GM18951 (cell line): ENCODE measurements around the gene ASTN2.

Experiments
- POLR2A ChIP-seq: IDR thresholded peaks from 4 replicates; pipeline ENCODE4 v1.6.1; 2011; ENCODE audit warnings: mild to moderate bottlenecking; ENCODE audit not compliant: insufficient read length, insufficient read depth; ENCODE audit errors: extremely low read depth
- in situ Hi-C: fragments of 300-500 bp; cut with MboI; formaldehyde crosslinking; loops from one replicate; pipeline ENCODE4 v1.12.0; 2022; ENCODE audit warnings: low sequenced_read_pairs, mixed read lengths, inconsistent platforms; ENCODE audit not compliant: unreplicated experiment

Gene ASTN2

DNA sequence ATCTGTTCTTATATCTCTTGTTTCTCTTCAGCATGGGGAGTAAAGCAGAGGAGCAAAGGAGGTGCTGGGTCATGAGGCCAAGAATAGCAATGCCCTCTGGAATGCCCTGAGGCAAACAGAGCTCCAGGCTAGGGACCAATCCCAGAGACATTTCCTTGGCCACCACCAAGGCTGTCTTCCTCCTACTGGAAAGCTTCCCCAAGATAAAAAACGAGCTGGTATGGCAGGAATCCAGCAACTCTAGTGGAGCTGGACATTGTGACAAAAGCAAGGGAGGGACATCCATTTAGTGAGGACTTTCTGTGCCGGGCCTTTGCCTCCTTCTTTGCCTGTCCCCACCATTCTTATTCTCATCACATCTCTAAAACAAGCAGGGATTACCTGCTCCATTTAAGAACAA lies 161.6 kb downstream of the ASTN2 start:
- TF ChIP-seq POLR2A, result no peak
- in situ Hi-C loops, result no loop called here

DNA sequence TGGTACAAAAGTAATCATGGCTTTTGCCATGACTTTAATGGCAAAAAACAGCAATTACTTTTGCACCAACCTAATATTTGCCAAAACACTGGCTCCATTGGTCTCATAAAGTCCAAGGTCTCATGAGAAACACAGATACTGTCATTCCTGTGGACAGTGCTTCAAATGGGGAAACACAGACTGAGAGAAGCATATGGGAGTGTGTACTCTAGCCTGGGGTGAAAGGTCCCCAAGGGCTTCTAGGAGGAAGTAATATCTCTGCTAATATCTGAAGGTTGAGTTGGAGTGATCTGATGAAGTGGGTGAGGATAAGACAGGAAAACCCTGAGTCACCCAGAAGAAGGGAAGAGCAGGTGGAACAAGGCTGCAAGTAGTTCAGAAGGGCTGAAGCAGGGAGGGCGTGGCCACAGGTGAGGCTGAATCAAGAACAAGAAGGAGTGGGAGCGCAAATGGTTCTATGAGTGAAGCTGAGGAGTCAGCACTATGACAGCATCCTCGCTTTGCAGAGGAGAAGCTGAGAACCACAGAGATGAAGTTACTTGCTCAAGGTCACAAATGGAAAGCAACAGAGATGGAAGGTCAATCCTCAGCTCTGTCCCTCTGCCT lies 164.1 kb downstream of the ASTN2 start:
- TF ChIP-seq POLR2A, result no peak
- in situ Hi-C loops, result no loop called here

DNA sequence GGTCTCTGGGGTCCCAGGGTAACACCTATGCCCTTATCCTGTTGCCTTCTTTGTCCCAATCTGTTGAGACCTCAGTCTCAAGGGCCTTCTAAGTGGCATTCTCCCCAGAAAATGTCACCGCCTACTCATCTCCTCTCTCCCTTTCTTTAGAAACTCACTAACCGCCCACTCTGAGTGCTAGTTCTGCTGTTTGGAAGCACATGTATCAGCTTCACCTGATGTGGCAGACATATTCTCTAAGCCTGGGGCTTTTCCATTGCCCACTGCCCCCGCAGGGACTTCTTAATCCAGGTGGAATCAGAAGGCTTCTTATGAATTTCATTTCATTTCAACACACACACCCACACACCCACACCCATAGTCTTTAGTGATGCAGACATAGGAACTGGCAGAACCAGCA lies 165.1 kb downstream of the ASTN2 start:
- in situ Hi-C loops, result no loop called here
- no peak for TF ChIP-seq POLR2A

DNA sequence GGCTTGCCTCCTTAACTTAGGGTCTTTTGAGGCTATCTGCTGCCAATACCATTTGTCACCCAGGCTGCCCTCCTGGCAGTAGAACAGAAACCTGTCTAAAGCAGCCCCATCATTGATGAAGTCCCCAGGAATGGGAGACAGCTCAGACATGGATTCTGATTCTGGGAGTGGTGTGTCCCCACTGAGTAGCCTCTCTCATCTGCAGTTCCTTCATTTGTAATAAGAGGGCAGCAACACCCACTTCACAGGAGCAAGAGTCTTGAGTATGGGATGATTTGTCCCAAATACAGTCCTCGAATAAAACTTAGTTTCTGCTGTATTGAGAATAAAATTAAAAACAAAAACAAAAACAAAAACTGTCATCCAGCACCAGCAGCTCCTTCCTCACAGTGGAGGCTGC lies 167.6 kb downstream of the ASTN2 start:
- TF ChIP-seq POLR2A, result no peak
- in situ Hi-C loops, result no loop called here

DNA sequence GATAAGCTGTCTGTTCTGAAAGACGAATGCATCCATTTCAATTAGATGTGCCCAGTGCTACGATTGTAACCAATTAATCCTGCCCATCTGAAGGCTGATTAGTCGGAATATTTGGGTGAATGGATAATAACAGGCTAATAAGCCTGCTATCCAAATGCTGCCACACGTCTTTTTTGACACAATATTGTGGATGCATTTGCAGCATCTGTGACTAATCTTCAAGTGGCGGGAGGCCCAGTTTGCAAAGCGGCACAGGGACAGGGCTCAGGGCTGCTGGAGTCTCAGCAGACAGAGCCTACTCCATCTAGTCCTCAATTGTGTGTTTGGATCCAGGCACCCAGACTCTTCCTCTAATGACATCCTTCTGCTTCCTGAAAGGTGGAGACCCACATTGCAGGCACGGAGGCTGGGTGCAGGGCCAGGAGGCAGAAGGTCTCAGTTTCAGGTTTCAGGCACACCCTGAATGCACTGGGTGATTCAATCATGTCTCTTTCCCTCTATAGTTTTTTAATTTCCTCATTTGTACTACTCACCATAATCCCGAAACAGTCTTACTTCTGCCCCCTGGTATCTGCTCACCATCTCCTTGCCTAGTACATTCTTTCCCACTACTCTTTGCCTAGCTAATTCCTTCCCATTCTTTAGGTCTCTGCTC lies 169.6 kb downstream of the ASTN2 start:
- in situ Hi-C loops, result no loop called here
- TF ChIP-seq POLR2A, result no peak

DNA sequence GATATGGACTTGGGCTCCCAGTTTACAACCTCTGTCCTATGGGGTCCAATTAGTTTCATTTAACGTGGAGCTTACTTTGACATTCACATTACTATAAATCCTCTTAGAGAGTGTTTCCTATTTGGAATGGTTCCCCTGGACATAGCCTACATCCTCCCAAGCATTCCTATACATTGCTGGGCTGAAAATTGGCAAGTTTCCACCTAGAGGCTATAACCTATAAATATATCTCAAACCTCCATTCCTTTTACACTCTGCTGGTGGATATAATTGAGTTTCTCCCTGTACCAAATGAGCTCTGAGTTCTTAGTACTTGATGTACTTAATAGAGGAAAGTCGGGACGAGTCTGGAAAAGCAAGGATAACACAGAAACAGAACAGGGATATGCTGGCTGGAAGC lies 172.8 kb downstream of the ASTN2 start:
- in situ Hi-C loops, result no loop called here

DNA sequence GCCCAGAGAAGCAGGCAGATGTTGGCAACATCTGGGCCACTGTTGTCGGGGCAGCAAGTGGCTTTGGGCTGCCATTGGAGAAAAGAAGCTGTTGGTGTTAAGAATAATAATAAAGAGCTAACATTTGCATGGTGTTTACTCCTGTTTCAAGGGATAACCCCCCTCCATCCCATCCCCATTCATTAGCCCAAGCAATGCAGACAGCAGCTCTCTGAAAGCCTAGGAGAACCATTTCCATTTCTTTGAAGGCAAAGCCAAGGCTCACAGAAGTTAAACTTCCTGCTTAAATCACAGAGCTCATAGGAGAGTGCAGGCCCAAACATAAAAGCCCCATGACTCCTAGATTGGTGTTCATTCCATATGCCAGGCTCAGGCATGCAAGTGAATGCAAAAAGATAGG lies 175.4 kb downstream of the ASTN2 start:
- in situ Hi-C loops, result no loop called here

More for the DNA sequence above, 172.8 kb downstream of the ASTN2 start:
- no peak for TF ChIP-seq POLR2A

DNA sequence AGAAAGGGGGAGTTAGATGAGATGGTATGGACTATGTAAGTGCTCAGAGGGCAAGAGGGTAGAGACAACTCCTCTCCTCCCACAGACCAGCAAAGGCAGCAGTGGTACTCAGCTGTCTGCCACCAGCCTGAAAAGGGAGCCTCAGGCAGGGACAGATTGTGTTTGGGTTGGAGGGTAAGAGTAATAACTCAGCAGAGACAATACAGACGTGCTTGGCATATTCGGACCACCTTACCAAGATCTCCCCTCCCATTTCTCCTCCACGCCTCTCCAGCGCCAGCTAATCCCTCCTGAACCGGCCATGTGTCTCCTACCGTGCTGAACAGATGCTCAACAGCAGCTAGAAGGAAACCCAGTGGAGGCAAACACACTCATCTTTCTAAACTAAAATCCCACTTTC lies 180.8 kb downstream of the ASTN2 start:
- no peak for TF ChIP-seq POLR2A
- in situ Hi-C loops, result no loop called here

More for the DNA sequence above, 175.4 kb downstream of the ASTN2 start:
- no peak for TF ChIP-seq POLR2A

DNA sequence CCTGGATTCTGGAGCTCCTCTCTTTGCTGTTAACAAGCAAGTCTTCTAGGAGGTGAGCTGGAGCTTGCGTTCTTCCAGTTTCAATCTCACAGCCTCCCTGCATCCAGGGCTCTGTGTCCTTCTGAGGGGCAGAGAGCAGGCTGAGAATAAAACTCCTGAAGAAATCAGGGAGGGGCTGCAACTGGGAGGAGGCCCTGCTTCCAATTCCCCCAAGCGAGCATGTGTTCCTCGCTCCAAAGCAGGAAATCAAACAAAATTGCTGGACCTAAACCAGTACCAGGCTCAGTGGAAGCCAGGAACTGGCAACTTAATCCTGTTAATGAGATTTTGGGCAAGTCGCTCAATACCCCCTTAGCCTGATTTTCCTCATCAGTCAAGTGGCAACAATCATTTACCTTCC lies 181.8 kb downstream of the ASTN2 start:
- in situ Hi-C loops, result no loop called here
- TF ChIP-seq POLR2A, result no peak

DNA sequence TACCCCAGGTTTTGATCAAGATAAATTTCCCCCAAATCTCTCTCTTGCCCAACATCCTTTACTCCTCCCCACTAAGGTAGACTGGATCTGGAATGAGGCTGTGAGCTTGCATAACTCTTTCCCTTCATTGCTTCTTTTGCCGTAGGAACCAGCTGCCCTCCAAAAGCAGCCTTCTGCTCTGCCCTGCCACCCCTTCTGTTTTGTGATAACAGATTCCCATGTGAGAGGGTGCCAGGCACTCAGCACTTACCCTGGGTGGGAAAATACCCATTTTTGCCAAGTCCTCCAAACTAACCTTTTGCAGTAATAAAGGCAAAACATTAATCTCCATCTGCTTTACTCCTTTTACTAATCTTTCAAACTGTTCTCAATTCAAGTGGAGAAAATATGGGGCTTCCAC lies 182.6 kb downstream of the ASTN2 start:
- no peak for TF ChIP-seq POLR2A
- in situ Hi-C loops, result no loop called here

DNA sequence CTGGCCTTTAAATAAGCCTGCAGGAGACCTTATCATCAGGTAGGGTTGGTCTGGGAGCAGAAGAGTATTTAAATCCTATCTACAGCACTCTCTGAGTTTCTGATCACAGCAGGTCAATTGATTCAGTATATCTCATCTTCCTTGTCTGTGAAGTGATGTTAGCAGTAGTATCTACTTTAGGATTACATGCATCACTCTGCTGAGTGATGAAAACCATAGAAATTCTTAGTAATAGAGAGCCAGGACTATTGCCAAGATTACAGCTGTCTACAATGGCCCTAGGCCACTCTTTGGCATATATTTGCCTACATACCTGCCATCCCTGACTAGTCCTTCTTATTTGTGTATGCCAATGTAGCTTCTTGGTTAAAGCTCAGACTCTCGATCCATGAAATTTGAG lies 183.8 kb downstream of the ASTN2 start:
- TF ChIP-seq POLR2A, result no peak
- in situ Hi-C loops, result no loop called here

DNA sequence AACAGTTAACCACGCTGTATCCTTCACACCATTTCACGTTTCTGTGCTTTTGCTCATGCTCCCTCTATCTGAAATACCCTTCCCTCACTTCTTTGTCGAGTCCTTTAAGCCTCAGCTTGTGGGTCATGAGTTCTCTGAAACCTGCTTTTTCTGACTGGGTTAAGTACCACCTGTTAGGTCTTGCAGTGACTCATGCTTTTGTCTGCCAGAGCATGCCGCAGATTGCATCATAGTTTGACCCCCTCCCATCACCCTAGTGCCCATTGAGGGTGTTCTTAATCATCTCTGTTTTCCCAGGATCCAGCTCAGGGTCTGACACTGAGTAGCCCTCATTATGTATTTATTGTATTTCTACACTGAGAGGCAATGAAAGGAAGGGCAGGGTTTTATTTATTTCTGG lies 190.2 kb downstream of the ASTN2 start:
- in situ Hi-C loops, result no loop called here

DNA sequence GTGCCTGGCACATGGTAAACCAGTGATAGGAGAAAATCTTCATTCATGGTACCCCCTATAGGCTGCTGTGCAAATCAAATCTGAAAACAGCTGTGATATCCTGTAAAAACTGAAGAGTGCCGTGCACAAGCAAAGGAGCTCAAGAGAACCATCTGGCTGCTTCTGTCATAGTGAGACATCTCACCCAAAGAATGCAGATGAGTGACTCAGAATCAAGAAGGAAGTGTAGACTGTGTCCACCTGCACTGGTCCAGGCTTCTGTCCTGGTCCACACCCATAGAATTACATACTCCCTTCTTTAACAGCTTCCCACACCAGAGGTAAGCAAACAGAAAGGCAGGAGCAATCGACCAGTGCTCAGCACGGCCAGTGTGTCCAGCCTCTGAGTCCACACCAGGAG lies 195.9 kb downstream of the ASTN2 start:
- TF ChIP-seq POLR2A, result no peak
- in situ Hi-C loops, result no loop called here

More for the DNA sequence above, 190.2 kb downstream of the ASTN2 start:
- no peak for TF ChIP-seq POLR2A

DNA sequence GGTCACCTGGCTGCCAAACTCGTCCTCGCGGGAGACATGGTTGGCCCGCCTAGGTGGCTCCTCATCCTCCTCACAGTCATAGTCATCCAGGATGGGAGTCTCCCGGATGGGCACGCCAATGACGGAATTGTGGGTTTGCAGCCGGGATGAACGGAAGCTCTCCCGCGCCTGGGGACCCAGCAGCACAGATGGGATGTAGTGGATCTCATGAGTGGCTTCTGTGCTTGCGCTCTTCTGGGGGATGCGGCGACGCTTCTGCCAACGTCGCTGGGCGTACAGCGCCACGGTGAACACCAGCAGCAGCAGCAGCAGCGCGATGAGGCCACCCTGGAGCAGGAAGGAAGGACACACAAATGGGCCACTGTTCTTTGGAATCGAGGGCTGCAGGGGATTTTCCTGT lies 200.4 kb downstream of the ASTN2 start:
- in situ Hi-C loops, result no loop called here
- no peak for TF ChIP-seq POLR2A
